ENCODE results near the gene DDX18. TPM values are rescaled to one million over a fixed set of nuclear protein-coding genes. Genes with fewer than 3 reads are reported as not detected.

Gene DDX18
- total RNA-seq, 3 donors from 2014 or later = 46.1 to 63.7 (median 50.8) TPM

DNA sequence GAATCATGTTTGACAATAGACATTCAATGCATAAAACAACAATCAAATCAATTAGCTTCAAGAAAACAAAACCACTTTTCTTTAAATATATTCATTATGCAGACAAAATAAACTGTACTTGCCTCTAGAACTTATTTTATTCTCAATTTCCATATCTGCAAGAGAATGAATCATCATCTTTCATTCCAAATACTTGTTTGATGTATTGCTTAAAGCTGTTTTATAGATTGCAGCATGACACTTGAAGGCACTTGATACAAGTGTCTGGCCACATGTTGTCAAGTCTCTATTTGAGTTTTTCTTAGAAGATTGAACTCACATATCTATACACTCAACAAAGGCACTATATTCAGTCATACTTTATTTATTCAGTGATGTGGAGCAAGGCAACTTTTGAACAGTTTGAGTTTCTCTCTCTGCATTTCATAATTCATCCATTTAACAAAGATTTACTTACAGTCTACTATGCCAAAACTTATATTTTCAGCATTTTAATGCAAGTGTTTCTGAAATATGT, 38.7 kb upstream of the DDX18 start:
- Histone ChIP-seq H3K27me3 (no peaks in the 10 kb centered on the region), H3K36me3 (no peaks in the 10 kb centered on the region), H3K27ac (no peak overlapping the region), H3K4me1 (no peaks in the 10 kb centered on the region), H3K4me3 (no peak overlapping the region), H3K9me3 (no peaks in the 10 kb centered on the region)
- DNase-seq (ENCODE audit: low spot score in 2 of 2) = no peak
- intact Hi-C loops (cut with DNase I; ENCODE audit: low total_unique reads) = no loop called here
- TF ChIP-seq, protein P1, sequence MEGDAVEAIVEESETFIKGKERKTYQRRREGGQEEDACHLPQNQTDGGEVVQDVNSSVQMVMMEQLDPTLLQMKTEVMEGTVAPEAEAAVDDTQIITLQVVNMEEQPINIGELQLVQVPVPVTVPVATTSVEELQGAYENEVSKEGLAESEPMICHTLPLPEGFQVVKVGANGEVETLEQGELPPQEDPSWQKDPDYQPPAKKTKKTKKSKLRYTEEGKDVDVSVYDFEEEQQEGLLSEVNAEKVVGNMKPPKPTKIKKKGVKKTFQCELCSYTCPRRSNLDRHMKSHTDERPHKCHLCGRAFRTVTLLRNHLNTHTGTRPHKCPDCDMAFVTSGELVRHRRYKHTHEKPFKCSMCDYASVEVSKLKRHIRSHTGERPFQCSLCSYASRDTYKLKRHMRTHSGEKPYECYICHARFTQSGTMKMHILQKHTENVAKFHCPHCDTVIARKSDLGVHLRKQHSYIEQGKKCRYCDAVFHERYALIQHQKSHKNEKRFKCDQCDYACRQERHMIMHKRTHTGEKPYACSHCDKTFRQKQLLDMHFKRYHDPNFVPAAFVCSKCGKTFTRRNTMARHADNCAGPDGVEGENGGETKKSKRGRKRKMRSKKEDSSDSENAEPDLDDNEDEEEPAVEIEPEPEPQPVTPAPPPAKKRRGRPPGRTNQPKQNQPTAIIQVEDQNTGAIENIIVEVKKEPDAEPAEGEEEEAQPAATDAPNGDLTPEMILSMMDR (IDR thresholded peaks at IDR 0.05) = no peak
- TF ChIP-seq POLR2A (IDR thresholded peaks at IDR 0.05) = no peak
- TF ChIP-seq POLR2AphosphoS5 (IDR thresholded peaks at IDR 0.05) = no peak

DNA sequence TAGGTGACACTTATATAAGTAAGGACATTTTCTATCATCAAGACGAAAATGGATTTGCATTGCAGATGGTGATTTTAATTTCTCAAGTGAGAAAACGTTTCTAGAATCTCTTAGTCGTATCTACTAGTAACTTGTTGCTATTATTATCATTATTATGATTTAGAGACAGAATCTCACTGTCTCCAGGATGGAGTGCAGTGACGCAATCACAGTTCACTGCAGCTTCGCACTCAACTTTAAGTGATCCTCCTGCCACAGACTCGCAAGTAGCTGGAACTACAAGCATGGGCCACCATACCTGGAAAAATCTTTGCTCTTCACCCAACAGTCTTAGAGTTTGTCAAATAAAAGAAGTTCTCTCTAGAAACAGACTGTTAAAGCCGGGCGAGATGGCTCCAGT, 37.6 kb upstream of the DDX18 start:
- TF ChIP-seq POLR2A (IDR thresholded peaks at IDR 0.05) = no peak
- no peak for TF ChIP-seq POLR2AphosphoS5 (IDR thresholded peaks at IDR 0.05)
- TF ChIP-seq, protein P1 (IDR thresholded peaks at IDR 0.05) = no peak
- Histone ChIP-seq H3K4me3 (no peak overlapping the region), H3K4me1 (no peaks in the 10 kb centered on the region), H3K27me3 (no peaks in the 10 kb centered on the region), H3K27ac (no peak overlapping the region), H3K36me3 (no peaks in the 10 kb centered on the region), H3K9me3 (no peaks in the 10 kb centered on the region)
- intact Hi-C loops (cut with DNase I; ENCODE audit: low total_unique reads) = no loop called here
- DNase-seq (ENCODE audit: low spot score in 2 of 2) = no peak

DNA sequence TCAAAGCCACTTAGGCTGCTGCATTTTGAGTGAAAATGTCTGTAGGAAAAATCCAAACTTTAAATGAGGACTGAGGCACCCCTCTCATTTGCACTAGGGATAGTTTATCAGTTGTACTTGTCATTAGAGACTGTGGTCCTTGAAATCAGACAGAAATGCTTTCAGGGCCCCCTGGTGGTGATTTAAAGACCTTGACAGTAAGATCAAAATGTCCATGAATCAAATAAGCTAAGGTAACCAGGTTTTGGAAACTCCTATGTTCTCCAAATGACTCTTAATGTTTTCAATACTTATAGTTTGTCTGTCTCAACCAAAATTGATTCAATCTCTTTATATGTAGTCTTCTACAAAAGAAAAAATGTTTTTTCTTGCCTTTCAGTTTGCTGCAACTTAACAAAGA, 28.8 kb upstream of the DDX18 start:
- H3K4me3 ChIP-seq = no peak overlapping the region

DNA sequence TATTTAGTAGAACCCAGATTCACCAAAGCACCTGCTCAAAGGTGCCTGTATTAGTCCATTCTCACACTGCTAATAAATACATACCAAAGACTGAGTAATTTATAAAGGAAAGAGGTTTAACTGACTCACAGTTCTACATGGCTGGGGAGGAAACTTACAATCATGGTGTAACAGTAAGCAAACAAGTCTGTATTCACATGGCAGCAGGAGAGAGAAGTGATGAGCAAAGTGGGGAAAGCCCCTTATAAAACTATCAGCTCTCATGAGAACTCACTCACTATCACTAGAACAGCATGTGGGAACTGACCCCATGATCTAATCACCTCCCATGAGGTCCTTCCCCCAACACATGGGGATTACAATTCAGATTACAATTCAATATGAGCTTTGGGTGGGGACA, 28.0 kb upstream of the DDX18 start:
- no peak for DNase-seq (ENCODE audit: low spot score in 2 of 2)
- Histone ChIP-seq H3K36me3 (no peaks in the 10 kb centered on the region), H3K27me3 (no peaks in the 10 kb centered on the region), H3K4me1 (no peaks in the 10 kb centered on the region), H3K27ac (no peak overlapping the region), H3K4me3 (no peak overlapping the region), H3K9me3 (peaks cover 0 to 3% of the 10 kb centered on the region in 2 donors)
- TF ChIP-seq, protein P1 (IDR thresholded peaks at IDR 0.05) = no peak
- no peak for TF ChIP-seq POLR2AphosphoS5 (IDR thresholded peaks at IDR 0.05)
- TF ChIP-seq POLR2A (IDR thresholded peaks at IDR 0.05) = no peak
- intact Hi-C loops (cut with DNase I; ENCODE audit: low total_unique reads) = no loop called here

More for the DNA sequence above, 28.8 kb upstream of the DDX18 start:
- no peak overlapping the region for H3K27ac ChIP-seq
- no peaks in the 10 kb centered on the region for H3K4me1 ChIP-seq
- H3K36me3 ChIP-seq = no peaks in the 10 kb centered on the region
- no peak for TF ChIP-seq POLR2A (IDR thresholded peaks at IDR 0.05)
- TF ChIP-seq, protein P1 (IDR thresholded peaks at IDR 0.05) = peak in 1 of 3 donors; percentile 28
- TF ChIP-seq POLR2AphosphoS5 (IDR thresholded peaks at IDR 0.05) = no peak
- H3K27me3 ChIP-seq = no peaks in the 10 kb centered on the region
- intact Hi-C loops (cut with DNase I; ENCODE audit: low total_unique reads) = no loop called here
- DNase-seq (ENCODE audit: low spot score in 2 of 2) = no peak
- peaks cover 0 to 3% of the 10 kb centered on the region in 2 donors for H3K9me3 ChIP-seq

DNA sequence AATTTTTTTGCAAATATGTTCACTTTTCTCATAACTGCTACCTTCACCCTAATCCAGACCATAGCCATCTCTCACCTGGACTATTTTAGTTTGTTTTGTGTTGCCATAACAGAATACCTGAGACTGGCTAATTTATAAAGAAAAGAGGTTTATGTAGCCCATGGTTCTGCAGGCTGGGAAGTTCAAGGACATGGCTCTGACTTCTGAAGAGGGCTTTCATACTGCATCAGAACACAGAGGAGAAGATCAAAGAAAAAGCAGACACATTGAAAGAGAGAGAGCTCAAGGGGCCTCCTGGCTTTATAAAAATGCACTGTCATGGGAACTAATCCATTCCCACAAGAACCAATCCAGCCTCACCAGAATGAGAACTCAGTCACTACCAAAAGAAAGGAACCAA, 25.0 kb upstream of the DDX18 start:
- no peaks in the 10 kb centered on the region for H3K27me3 ChIP-seq
- H3K36me3 ChIP-seq = no peaks in the 10 kb centered on the region
- intact Hi-C loops (cut with DNase I; ENCODE audit: low total_unique reads) = no loop called here
- H3K27ac ChIP-seq = no peak overlapping the region
- H3K9me3 ChIP-seq = no peaks in the 10 kb centered on the region
- TF ChIP-seq POLR2AphosphoS5 (IDR thresholded peaks at IDR 0.05) (no peak), POLR2A (IDR thresholded peaks at IDR 0.05) (no peak)
- TF ChIP-seq, protein P1 (IDR thresholded peaks at IDR 0.05) = no peak
- H3K4me1 ChIP-seq = no peaks in the 10 kb centered on the region
- DNase-seq (ENCODE audit: low spot score in 2 of 2) = no peak
- H3K4me3 ChIP-seq = no peak overlapping the region

Measured in breast epithelium (tissue), 4 donors.